Panc1 (cell line): ENCODE data around the gene MYRF. TPM values are rescaled to one million over a fixed set of nuclear protein-coding genes. Genes with fewer than 3 reads are reported as not detected.

ENCODE experiments used
- ATAC-seq: fragments of 200-7000 bp; cut with Tn5 transposase; 2 replicates; pipeline ENCODE4 v1.9.1; 2020; ENCODE audit warnings: mild to moderate bottlenecking, moderate library complexity
- BruUV-seq: library from RNA; stranded (reverse); fragments of 400-500 nt; replicated peaks from 2 replicates; lab custom pipeline; 2021; lab: Mats Ljungman, UMichigan
- CTCF ChIA-PET: fragments of 300-600 bp; sonication (Branson Sonifier 250); formaldehyde crosslinking; loops from one replicate; lab custom pipeline; 2022; ENCODE audit warnings: antibody characterized with exemption; lab: Charles Lee
- POLR2A ChIA-PET: fragments of 300-600 bp; sonication (Branson Sonifier 250); formaldehyde crosslinking; loops from one replicate; lab custom pipeline; 2022; ENCODE audit warnings: antibody characterized with exemption; lab: Charles Lee
- DNase-seq: peaks from one replicate; pipeline ENCODE4 v3.0.0-alpha.2; 2010; ENCODE audit warnings: low read depth, low spot score
- H3K27ac ChIP-seq: 2 replicates; pipeline ENCODE4 v1.5.1; 2011; ENCODE audit warnings: mild to moderate bottlenecking, low read length, inconsistent platforms
- H3K27me3 ChIP-seq: fragments of 200-500 bp; sonication (Bioruptor generic); 2 replicates; pipeline ENCODE4 v1.6.0; 2014; ENCODE audit warnings: low read length, inconsistent platforms; ENCODE audit not compliant: control insufficient read depth, insufficient read depth
- H3K36me3 ChIP-seq: fragments of 200-500 bp; sonication (Bioruptor generic); 2 replicates; pipeline ENCODE4 v1.5.1; 2014; ENCODE audit warnings: inconsistent platforms, mild to moderate bottlenecking, low read length, moderate library complexity; ENCODE audit not compliant: control insufficient read depth, insufficient read depth
- H3K4me1 ChIP-seq: 2 replicates; pipeline ENCODE4 v1.5.1; 2011; ENCODE audit warnings: inconsistent platforms, mild to moderate bottlenecking, low read length, moderate library complexity; ENCODE audit not compliant: control insufficient read depth, insufficient read depth
- H3K4me3 ChIP-seq, 2 experiments: 2 replicates each; pipeline ENCODE4 v1.5.1; 2011 to 2012; ENCODE audit warnings: low read depth in 2 of 2, low read length in 2 of 2, mild to moderate bottlenecking in 2 of 2, inconsistent platforms in 1 of 2, moderate library complexity in 1 of 2
- H3K9me3 ChIP-seq: fragments of 200-500 bp; sonication (Bioruptor generic); 2 replicates; pipeline ENCODE4 v1.5.1; 2014; ENCODE audit warnings: low read depth, mild to moderate bottlenecking, inconsistent platforms, low read length, moderate library complexity; ENCODE audit not compliant: control insufficient read depth, insufficient read depth
- POLR2AphosphoS5 ChIP-seq: IDR thresholded peaks from 2 replicates; pipeline ENCODE4 v1.6.1; 2012; ENCODE audit warnings: mild to moderate bottlenecking, low read depth, low read length, moderate library complexity
- SIN3A ChIP-seq: IDR thresholded peaks from 2 replicates; pipeline ENCODE4 v1.6.1; 2012; ENCODE audit warnings: low read depth, mild to moderate bottlenecking, low read length, moderate library complexity, borderline replicate concordance; ENCODE audit not compliant: insufficient read depth
- TCF7L2 ChIP-seq: IDR thresholded peaks from 2 replicates; pipeline ENCODE4 v1.6.1; 2011; ENCODE audit warnings: mild to moderate bottlenecking, low read depth, low read length, inconsistent platforms
- in situ Hi-C: cut with HindIII; loops from 2 replicates; pipeline ENCODE4 v1.10.0; 2016; ENCODE audit warnings: low sequenced_read_pairs, low pct_unique_long_range_greater_than_20kb
- intact Hi-C: fragments of 100-400 bp; cut with micrococcal nuclease; formaldehyde crosslinking; loops from one replicate; pipeline ENCODE4 v1.10.0; 2022; ENCODE audit not compliant: unreplicated experiment
- total RNA-seq: library from RNA; stranded (reverse); gene quantifications from one replicate; pipeline ENCODE4 v1.2.1, GENCODE V29; 2021; ENCODE audit not compliant: unreplicated experiment
- TF ChIP-seq, protein P1 (sequence below): fragments of 450-650 bp; IDR thresholded peaks from 2 replicates; pipeline ENCODE4 v1.5.1; 2017; ENCODE audit warnings: mild to moderate bottlenecking
- TF ChIP-seq, protein P2 (sequence below), 2 experiments: IDR thresholded peaks; 2 replicates each; pipeline ENCODE4 v1.6.1; 2011 to 2012; ENCODE audit warnings: low read depth in 2 of 2, control low read depth in 1 of 2, low read length in 1 of 2, mild to moderate bottlenecking in 1 of 2, moderate library complexity in 1 of 2; ENCODE audit not compliant: insufficient read depth in 1 of 2

The MYRF gene
- total RNA-seq, 1 experiment from 2014 or later, result 2.8 TPM

DNA sequence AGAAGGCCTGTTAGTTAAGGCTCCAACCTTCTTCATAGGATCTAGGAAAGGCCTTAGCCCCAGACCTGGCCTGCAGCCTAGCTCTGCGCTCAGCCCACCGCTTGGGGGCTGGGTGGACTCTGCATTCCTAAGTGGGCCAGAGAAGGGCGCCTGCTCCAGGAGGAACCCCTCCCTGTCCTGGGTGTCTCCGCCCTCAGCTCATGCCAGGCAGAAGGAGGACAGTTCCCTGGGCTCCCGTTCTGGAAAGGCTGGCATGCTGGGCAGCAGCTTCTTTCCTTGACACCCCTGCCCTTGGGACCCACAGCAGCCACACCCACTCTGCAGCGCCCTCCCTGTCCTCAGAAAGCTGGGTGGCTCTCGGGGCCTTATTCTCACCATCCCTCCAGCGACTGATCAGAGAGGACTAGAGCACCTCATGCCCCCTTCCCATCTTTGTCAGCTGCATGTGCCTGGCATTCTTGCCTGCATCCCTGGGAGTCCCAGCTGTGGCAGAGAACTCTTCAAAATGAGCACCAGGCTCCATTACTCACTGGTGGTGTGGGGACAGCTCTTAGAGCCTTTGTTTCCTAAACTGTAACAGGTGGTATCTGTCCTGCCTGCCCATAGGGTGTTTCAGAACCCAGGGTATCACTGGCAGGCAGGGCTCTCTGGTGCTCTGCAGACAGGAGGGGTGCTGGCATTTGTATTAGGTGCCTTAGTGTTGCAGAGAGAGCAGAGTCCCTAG, 20.3 kb upstream of the MYRF start:
- no peak overlapping the region for H3K27ac ChIP-seq
- no peaks in the 10 kb centered on the region for H3K9me3 ChIP-seq
- ChIA-PET POLR2A (no interaction called here), CTCF (interaction anchor here (1.0 kb wide), 1 partner anchor 89 kb away, joined by 3 read pairs; no protein-coding TSS in a partner anchor)
- no peaks in the 10 kb centered on the region for H3K27me3 ChIP-seq
- in situ Hi-C loops, result no loop called here
- TF ChIP-seq, protein P1, sequence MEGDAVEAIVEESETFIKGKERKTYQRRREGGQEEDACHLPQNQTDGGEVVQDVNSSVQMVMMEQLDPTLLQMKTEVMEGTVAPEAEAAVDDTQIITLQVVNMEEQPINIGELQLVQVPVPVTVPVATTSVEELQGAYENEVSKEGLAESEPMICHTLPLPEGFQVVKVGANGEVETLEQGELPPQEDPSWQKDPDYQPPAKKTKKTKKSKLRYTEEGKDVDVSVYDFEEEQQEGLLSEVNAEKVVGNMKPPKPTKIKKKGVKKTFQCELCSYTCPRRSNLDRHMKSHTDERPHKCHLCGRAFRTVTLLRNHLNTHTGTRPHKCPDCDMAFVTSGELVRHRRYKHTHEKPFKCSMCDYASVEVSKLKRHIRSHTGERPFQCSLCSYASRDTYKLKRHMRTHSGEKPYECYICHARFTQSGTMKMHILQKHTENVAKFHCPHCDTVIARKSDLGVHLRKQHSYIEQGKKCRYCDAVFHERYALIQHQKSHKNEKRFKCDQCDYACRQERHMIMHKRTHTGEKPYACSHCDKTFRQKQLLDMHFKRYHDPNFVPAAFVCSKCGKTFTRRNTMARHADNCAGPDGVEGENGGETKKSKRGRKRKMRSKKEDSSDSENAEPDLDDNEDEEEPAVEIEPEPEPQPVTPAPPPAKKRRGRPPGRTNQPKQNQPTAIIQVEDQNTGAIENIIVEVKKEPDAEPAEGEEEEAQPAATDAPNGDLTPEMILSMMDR, result no peak
- TF ChIP-seq POLR2AphosphoS5, result no peak
- TF ChIP-seq SIN3A, result no peak
- TF ChIP-seq TCF7L2, result no peak
- TF ChIP-seq, protein P2, sequence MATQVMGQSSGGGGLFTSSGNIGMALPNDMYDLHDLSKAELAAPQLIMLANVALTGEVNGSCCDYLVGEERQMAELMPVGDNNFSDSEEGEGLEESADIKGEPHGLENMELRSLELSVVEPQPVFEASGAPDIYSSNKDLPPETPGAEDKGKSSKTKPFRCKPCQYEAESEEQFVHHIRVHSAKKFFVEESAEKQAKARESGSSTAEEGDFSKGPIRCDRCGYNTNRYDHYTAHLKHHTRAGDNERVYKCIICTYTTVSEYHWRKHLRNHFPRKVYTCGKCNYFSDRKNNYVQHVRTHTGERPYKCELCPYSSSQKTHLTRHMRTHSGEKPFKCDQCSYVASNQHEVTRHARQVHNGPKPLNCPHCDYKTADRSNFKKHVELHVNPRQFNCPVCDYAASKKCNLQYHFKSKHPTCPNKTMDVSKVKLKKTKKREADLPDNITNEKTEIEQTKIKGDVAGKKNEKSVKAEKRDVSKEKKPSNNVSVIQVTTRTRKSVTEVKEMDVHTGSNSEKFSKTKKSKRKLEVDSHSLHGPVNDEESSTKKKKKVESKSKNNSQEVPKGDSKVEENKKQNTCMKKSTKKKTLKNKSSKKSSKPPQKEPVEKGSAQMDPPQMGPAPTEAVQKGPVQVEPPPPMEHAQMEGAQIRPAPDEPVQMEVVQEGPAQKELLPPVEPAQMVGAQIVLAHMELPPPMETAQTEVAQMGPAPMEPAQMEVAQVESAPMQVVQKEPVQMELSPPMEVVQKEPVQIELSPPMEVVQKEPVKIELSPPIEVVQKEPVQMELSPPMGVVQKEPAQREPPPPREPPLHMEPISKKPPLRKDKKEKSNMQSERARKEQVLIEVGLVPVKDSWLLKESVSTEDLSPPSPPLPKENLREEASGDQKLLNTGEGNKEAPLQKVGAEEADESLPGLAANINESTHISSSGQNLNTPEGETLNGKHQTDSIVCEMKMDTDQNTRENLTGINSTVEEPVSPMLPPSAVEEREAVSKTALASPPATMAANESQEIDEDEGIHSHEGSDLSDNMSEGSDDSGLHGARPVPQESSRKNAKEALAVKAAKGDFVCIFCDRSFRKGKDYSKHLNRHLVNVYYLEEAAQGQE (IDR thresholded peaks at IDR 0.05; ENCODE audit: insufficient read depth in 1 of 2, low read depth in 2 of 2, low read length in 1 of 2), result no peak
- ATAC-seq (no peak), DNase-seq (no peak)
- intact Hi-C loops, result loop anchor here (5.0 kb wide), 1 partner anchor 50 kb away; the partner anchor contains the start of gene DAGLA
- no peaks in the 10 kb centered on the region for H3K36me3 ChIP-seq
- BruUV-seq, result no TSS peak
- no peak overlapping the region for H3K4me3 ChIP-seq
- H3K4me1 ChIP-seq, result peaks cover 21% of the 10 kb centered on the region

DNA sequence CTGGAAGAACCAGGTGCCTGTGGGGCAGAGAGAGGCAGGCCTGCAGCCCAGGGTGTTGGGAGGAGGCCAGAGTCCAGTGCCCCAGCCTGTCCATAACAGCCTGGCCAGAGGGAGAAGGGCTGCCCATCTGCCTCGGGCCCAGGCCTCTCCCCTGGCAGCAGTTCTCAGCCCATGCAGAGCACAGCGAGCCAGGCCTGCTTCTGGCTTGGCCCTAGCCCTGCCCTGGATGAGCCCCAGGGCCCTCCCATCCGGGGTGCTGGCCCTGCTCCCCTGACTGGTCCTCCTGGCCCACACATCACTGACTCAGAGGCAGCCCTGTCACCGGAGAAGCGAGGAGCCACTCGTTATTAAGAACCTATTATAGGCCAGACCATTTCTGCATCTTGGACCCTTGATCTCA, 19.7 kb upstream of the MYRF start:
- intact Hi-C loops (loop anchor here (5.0 kb wide), 1 partner anchor 50 kb away; the partner anchor contains the start of gene DAGLA), in situ Hi-C loops (no loop called here)
- no peaks in the 10 kb centered on the region for H3K9me3 ChIP-seq
- no peaks in the 10 kb centered on the region for H3K27me3 ChIP-seq
- ATAC-seq (no peak), DNase-seq (no peak)
- peaks cover 21% of the 10 kb centered on the region for H3K4me1 ChIP-seq
- H3K4me3 ChIP-seq, result no peak overlapping the region
- H3K27ac ChIP-seq, result no peak overlapping the region
- TF ChIP-seq SIN3A (no peak), TCF7L2 (no peak), POLR2AphosphoS5 (no peak)
- TF ChIP-seq, protein P2 (IDR thresholded peaks at IDR 0.05; ENCODE audit: insufficient read depth in 1 of 2, low read depth in 2 of 2, low read length in 1 of 2), result no peak
- TF ChIP-seq, protein P1, result no peak
- no TSS peak for BruUV-seq
- ChIA-PET CTCF (interaction anchor here (1.0 to 1.1 kb wide), 3 partner anchors 89 to 287 kb away, joined by 3 to 5 read pairs (median 4); no protein-coding TSS in a partner anchor), POLR2A (no interaction called here)
- H3K36me3 ChIP-seq, result no peaks in the 10 kb centered on the region
